Thoracic aorta (tissue), 2 donors: ENCODE data around the gene TNIK. TPM values are rescaled to one million over a fixed set of nuclear protein-coding genes. Genes with fewer than 3 reads are reported as not detected.

Source experiments
- ATAC-seq: fragments of 150-250 bp; one replicate; pipeline ENCODE4 v1.8.0; 2017; ENCODE audit warnings: low read depth; ENCODE audit not compliant: insufficient number of reproducible peaks, low FRiP score
- DNase-seq: peaks from one replicate; pipeline ENCODE4 v3.0.0-alpha.2; 2020; ENCODE audit warnings: low spot score
- H3K27ac ChIP-seq, 2 donors: fragments of 200-600 bp; sonication (generic); 1 replicate in 1 of 2; 2 replicates in 1 of 2; pipeline ENCODE4 v1.5.1; 2016; ENCODE audit warnings: mild to moderate bottlenecking in 2 of 2, moderate library complexity in 2 of 2
- H3K27me3 ChIP-seq: fragments of 200-600 bp; sonication (generic); replicated peaks from 2 replicates; pipeline ENCODE4 v1.6.0; 2016; ENCODE audit warnings: mild to moderate bottlenecking; ENCODE audit not compliant: insufficient read depth
- H3K36me3 ChIP-seq: fragments of 200-600 bp; sonication (generic); one replicate; pipeline ENCODE4 v1.5.1; 2016
- H3K4me1 ChIP-seq, 2 donors: fragments of 200-600 bp; sonication (generic); 1 replicate in 1 of 2; 2 replicates in 1 of 2; pipeline versions ENCODE4 v1.5.1 to v1.6.0; 2016; ENCODE audit warnings: low read depth in 2 of 2, mild to moderate bottlenecking in 1 of 2; ENCODE audit not compliant: control insufficient read depth in 1 of 2
- H3K4me3 ChIP-seq: fragments of 200-600 bp; sonication (generic); 2 replicates; pipeline ENCODE4 v1.5.1; 2016; ENCODE audit warnings: mild to moderate bottlenecking
- H3K9me3 ChIP-seq: fragments of 200-600 bp; sonication (generic); 2 replicates; pipeline ENCODE4 v1.5.1; 2016
- CTCF ChIP-seq: fragments of 200-600 bp; sonication (generic); IDR thresholded peaks from one replicate; pipeline ENCODE4 v1.5.1; 2019; ENCODE audit warnings: antibody characterized with exemption
- total RNA-seq, 2 donors: library from RNA; depleted of rRNA; stranded (reverse); fragments of >200 nt; gene quantifications; one replicate each; pipeline versions ENCODE4 v1.1.0 to v1.2.3, GENCODE V29; 2016

TNIK gene
- total RNA-seq, 2 donors from 2014 or later, result 18.3 to 21.7 TPM

- no peak for ATAC-seq
- Histone ChIP-seq H3K9me3 (no peaks in the 10 kb centered on the region), H3K4me3 (no peak overlapping the region), H3K36me3 (no peaks in the 10 kb centered on the region), H3K27ac (no peak overlapping the region), H3K4me1 (peaks cover 8 to 39% of the 10 kb centered on the region in 2 donors), H3K27me3 (no peaks in the 10 kb centered on the region)
- DNase-seq, result no peak
- no peak for TF ChIP-seq CTCF
Observed at GRCh38 chr3:171350364-171350763, 109.8 kb downstream of the TNIK start.

GRCh38 chr3:171349392-171349791 is 110.8 kb downstream of the TNIK start:
- H3K27me3 ChIP-seq, result no peaks in the 10 kb centered on the region
- H3K4me3 ChIP-seq, result no peak overlapping the region
- peaks cover 8 to 39% of the 10 kb centered on the region in 2 donors for H3K4me1 ChIP-seq
- H3K36me3 ChIP-seq, result no peaks in the 10 kb centered on the region
- TF ChIP-seq CTCF, result no peak
- H3K27ac ChIP-seq, result no peak overlapping the region
- DNase-seq, result no peak
- no peaks in the 10 kb centered on the region for H3K9me3 ChIP-seq
- ATAC-seq, result no peak

- H3K4me3 ChIP-seq, result peak overlapping the region; percentile 34
- ATAC-seq, result no peak
- H3K9me3 ChIP-seq, result no peaks in the 10 kb centered on the region
- H3K36me3 ChIP-seq, result no peaks in the 10 kb centered on the region
- H3K27me3 ChIP-seq, result no peaks in the 10 kb centered on the region
- peak overlapping the region; percentile 43 to 55 for H3K27ac ChIP-seq
- TF ChIP-seq CTCF, result no peak
- H3K4me1 ChIP-seq, result peaks cover 8 to 35% of the 10 kb centered on the region in 2 donors
- no peak for DNase-seq
Observed at GRCh38 chr3:171348121-171348520, 112.1 kb downstream of the TNIK start.

GRCh38 chr3:171347301-171348039 is 112.7 kb downstream of the TNIK start:
- no peaks in the 10 kb centered on the region for H3K9me3 ChIP-seq
- no peaks in the 10 kb centered on the region for H3K36me3 ChIP-seq
- peak overlapping the region; percentile 34 for H3K4me3 ChIP-seq
- H3K4me1 ChIP-seq, result peaks cover 8 to 35% of the 10 kb centered on the region in 2 donors
- no peaks in the 10 kb centered on the region for H3K27me3 ChIP-seq
- no peak for DNase-seq
- peak overlapping the region; percentile 43 to 55 for H3K27ac ChIP-seq
- ATAC-seq, result no peak
- TF ChIP-seq CTCF, result no peak

- Histone ChIP-seq H3K27me3 (no peaks in the 10 kb centered on the region), H3K4me3 (no peak overlapping the region), H3K36me3 (no peaks in the 10 kb centered on the region), H3K4me1 (peaks cover 8 to 32% of the 10 kb centered on the region in 2 donors), H3K27ac (peak overlapping the region in 1 of 2 donors; percentile 43), H3K9me3 (no peaks in the 10 kb centered on the region)
- TF ChIP-seq CTCF, result no peak
- ATAC-seq (no peak), DNase-seq (no peak)
Observed at GRCh38 chr3:171346582-171347300, 113.5 kb downstream of the TNIK start.
